Activated CD4-positive, alpha-beta T cell treated with anti-CD3 and anti-CD28 coated beads, Interleukin-2, amount 50 U/mL, for 48 hours (primary cell): Measurements from ENCODE around the gene CPEB1.
"Not testable (repeated sequence)": the region's sequence is repeated elsewhere in the genome, so short reads cannot be mapped to it uniquely, and the experiment has no call there.

Experiments used
- DNase-seq, 2 experiments: peaks; one replicate each; pipeline ENCODE4 v3.0.0-alpha.2; 2020

Gene CPEB1

DNA sequence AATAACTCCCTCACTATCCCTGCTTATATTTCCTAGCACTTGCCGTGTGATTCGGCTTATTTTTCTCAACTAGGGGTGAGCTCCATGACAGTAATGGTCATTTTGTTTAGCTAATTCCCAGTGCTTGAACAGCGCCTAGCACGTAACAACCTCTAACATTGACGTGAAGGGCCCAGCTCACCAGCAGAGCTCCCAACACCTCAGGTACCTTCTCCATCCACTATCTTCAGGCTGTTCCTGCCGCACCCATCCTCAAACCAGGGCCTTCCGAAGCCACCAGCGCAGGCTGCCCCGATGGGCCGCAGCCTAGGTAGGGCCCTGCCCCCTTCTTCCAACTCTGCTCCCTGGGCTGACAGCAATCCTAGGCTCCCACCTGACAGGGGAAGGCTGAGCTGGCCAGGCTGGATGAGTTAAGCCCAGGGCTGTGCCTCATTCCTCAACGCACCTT is 106.2 kb downstream of the CPEB1 start:
- peak in 1 of 2 experiments; percentile 4 for DNase-seq

- DNase-seq, result peak; percentile 97 to 98
Observed at GRCh38 chr15:82540055-82540983, 106.8 kb downstream of the CPEB1 start, which contains the start of gene RPS17. RPS17 (minus strand) TSS chr15:82540457; CDS start chr15:82540428, 29 bp downstream.

- DNase-seq, result peak in 1 of 2 experiments; percentile 19
Observed at GRCh38 chr15:82539691-82540054, 107.5 kb downstream of the CPEB1 start.

DNA sequence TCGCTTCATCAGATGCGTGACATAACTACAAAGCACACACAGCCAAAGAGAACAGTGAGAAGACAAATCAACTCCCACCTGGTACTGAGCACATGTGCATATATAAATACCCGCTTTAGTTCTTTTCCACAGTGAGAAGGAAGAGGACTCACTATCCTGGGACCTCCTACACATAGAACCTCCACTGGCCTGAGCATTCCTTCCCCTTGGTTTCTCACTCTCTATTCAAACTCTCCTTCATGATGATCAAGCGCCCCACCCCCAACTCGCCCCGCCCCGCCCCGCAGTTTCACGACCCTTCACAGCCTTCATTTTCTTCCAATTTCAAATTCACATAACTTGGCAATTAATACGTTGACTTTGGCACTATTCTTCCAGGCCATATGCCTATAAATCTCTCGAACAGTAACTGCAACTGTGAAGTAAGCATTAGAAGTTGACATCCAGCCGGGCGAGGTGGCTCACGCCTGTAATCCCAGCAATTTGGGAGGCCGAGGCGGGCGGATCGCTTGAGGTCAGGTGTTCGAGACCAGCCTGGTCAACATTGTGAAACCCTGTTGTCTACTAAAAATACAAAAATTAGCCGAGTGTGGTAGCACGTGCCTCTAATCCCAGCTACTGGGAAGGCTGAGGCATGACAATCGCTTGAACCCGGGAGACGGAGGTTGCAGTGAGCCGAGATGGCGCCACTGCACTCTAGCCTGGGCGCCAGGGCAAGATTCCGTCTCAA is 108.0 kb downstream of the CPEB1 start:
- peak in 1 of 2 experiments; percentile 31 for DNase-seq

GRCh38 chr15:82537351-82537908 is 109.7 kb downstream of the CPEB1 start:
- DNase-seq, result peak in 1 of 2 experiments; percentile 4

GRCh38 chr15:82536409-82537350 is 110.5 kb downstream of the CPEB1 start:
- DNase-seq, result no peak

GRCh38 chr15:82535566-82536408 is 111.4 kb downstream of the CPEB1 start:
- DNase-seq, result peak in 1 of 2 experiments; percentile 6

GRCh38 chr15:82535151-82535550 is 112.0 kb downstream of the CPEB1 start:
- not testable (repeated sequence) for DNase-seq

- DNase-seq, result not testable (repeated sequence)
Observed at GRCh38 chr15:82534457-82534861, 112.7 kb downstream of the CPEB1 start.

DNA sequence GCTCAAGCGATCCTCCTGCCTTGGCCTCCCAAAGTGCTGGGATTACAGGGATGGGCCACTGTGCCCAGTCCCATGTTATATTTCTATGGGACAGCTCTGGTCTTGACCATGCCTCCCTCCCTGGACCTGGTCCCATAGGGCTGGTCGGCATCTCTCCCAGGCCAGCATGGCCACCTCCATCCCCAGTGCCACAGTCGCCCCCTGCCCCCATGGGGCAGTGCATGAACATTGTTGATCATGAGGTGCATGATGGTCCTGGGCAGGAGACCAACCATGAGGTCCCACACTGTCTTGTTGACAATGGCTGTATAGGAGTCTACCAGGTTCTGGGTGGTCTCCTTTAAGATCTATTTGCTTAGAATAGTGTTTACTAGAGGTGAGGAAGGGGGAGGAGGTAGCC is 113.4 kb downstream of the CPEB1 start:
- DNase-seq, result no peak

DNA sequence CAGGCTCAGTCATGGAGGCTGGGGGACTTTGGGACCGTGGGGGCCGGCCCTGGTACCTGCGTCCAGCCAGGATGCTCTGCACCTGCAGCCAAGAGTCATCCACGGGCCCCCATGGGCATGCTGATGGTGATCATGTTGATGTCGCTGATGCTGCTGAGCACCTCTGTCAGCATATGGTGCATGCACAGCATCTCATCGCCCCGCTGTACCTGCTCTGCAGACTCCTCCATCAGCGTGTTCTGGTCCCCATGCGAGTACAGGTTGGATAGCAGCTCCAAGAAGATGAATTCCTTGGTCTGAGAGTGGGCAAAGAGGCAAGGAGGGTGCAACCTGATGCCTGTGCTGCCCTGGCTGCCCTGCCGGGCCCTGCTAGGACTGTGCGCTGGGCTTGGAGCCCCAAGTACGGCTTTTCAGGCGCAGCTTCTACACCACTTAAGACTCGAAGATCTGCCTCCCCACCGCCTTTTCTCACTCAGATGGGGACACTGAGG is 114.1 kb downstream of the CPEB1 start:
- no peak for DNase-seq

GRCh38 chr15:82532383-82532990 is 114.7 kb downstream of the CPEB1 start:
- no peak for DNase-seq

- DNase-seq, result no peak
Observed at GRCh38 chr15:82531496-82532382, 115.4 kb downstream of the CPEB1 start.

GRCh38 chr15:82530606-82531379 is 116.4 kb downstream of the CPEB1 start:
- peak; percentile 71 to 75 for DNase-seq

DNA sequence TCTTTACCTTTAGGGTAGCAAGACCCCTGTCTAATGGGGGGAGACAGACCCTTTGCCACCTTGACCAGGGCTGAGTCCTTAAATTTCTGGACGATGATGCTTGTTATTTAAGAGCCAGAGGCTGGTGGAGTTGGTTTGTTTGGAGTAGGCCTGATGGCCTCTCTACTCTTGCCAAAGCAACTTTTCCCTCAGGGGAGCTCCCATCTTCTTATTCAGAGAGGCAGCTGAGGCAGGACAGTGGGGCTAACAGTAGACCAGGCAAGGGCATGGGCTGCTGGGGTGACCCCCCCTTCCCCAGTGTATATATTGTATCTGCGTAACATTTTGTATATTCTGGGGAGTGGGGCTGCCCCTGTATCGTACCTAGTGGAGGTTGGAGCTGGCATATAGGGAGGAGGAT is 117.2 kb downstream of the CPEB1 start:
- no peak for DNase-seq

DNA sequence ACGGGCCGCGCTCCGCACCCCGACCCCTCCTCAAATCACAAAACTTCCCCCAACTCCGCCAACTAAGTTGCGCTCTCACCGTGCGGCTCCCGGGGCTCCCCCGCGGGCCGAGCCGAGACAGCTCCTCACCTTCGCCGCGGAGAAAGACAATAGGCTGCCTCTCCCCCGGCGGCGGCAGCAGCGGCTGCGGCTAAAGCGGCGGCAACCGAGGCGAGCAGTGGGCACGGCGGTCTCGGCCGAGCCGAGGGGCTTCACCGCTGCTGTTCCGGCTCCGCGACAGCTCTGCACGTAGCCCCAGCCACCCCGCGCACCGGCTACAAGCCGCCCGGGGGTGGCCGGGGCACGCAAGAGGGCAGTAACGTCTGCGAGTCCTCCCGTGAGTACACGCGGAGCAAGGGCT is 133.6 kb downstream of the CPEB1 start:
- DNase-seq, result not testable (repeated sequence)

DNA sequence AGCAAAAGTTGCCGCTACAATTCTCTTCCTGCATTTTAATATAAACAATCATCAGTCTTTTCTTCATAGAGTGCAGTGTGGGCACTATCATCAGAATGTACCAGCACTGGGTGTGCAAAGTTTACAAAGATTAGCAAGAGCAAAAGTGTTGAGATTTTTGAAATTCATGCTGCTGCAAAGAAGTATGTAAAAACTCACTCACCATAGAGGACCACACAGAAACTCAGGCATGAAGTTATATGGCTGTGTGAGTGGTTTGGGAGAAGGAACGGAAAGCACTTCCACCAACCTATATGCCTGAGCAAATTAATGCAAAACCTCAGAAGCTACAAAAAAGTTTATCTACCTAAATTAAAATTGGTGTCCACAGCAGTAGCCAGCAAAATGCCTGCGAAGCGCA is 139.5 kb downstream of the CPEB1 start:
- not testable (repeated sequence) for DNase-seq

DNA sequence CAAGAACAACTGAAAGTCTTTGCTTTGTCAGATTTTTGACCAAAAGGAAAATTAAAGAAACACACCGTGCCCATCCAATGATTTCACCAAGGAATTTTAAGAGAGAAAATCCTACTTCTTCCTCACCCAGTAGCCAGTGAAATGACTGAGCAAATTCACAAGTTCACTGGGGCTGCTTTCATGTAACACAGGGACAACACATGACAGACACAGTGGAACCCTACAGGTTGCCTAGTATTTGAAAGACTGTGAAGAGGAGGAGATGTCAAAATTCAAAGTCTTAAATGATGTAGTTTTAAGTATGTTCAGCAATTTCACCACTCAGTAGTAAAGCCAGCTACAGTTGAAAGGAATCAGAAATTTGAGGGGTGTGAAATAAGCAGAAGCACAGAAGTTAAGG is 140.1 kb downstream of the CPEB1 start:
- not testable (repeated sequence) for DNase-seq

GRCh38 chr15:82505842-82506241 is 141.3 kb downstream of the CPEB1 start:
- DNase-seq, result not testable (repeated sequence)
